Esophagus squamous epithelium (tissue), 4 donors: ENCODE measurements around the gene MIS18BP1.

Experiments used
- CTCF ChIP-seq, 6 experiments: fragments of 450-650 bp in 4 of 6; fragments of 200-600 bp in 2 of 6; sonication (generic) in 2 of 6; IDR thresholded peaks; one replicate each; pipeline ENCODE4 v1.5.1; 2016 to 2019; ENCODE audit warnings: antibody characterized with exemption in 6 of 6, mild to moderate bottlenecking in 4 of 6, moderate library complexity in 4 of 6
- POLR2A ChIP-seq, 4 donors: fragments of 450-650 bp; IDR thresholded peaks; one replicate each; pipeline ENCODE4 v1.6.1; 2017; ENCODE audit warnings: antibody characterized with exemption in 4 of 4, mild to moderate bottlenecking in 4 of 4, moderate library complexity in 3 of 4

GRCh38 chr14:45254771-45255170 is 1.8 kb upstream of the MIS18BP1 start:
- no peak for TF ChIP-seq CTCF (IDR thresholded peaks at IDR 0.05)
- TF ChIP-seq POLR2A (IDR thresholded peaks at IDR 0.05): no peak
